DND-41 (cell line): Measurements from ENCODE around the gene EEFSEC.

Source experiments
- ATAC-seq: fragments of 200-7000 bp; cut with Tn5 transposase; 3 replicates; pipeline ENCODE4 v1.9.1; 2021; ENCODE audit warnings: low read depth; ENCODE audit not compliant: insufficient read depth
- DNase-seq: peaks from one replicate; pipeline ENCODE4 v3.0.0-alpha.2; 2020
- H2AFZ ChIP-seq: 2 replicates; pipeline ENCODE4 v1.6.0; 2012; ENCODE audit warnings: low read depth, low read length
- H3K27ac ChIP-seq: 2 replicates; pipeline ENCODE4 v1.5.1; 2012; ENCODE audit warnings: low read length, inconsistent platforms
- H3K27me3 ChIP-seq: fragments of 200-600 bp; sonication (generic); 2 replicates; pipeline ENCODE4 v1.6.0; 2012; ENCODE audit warnings: low read length, mild to moderate bottlenecking, inconsistent platforms; ENCODE audit not compliant: insufficient read depth, poor library complexity
- H3K36me3 ChIP-seq: 2 replicates; pipeline ENCODE4 v1.5.1; 2012; ENCODE audit warnings: low read length, inconsistent platforms; ENCODE audit not compliant: insufficient read depth
- H3K4me1 ChIP-seq: 2 replicates; pipeline ENCODE4 v1.5.1; 2012; ENCODE audit warnings: mild to moderate bottlenecking, low read length; ENCODE audit not compliant: insufficient read depth
- H3K4me2 ChIP-seq: 2 replicates; pipeline ENCODE4 v1.6.0; 2012; ENCODE audit warnings: mild to moderate bottlenecking, moderate library complexity, low read length, inconsistent platforms; ENCODE audit not compliant: insufficient read depth
- H3K4me3 ChIP-seq, 2 experiments: fragments of 200-600 bp in 1 of 2; shearing (Covaris generic) in 1 of 2; 2 replicates each; pipeline ENCODE4 v1.5.1; 2012 to 2016; ENCODE audit warnings: inconsistent platforms in 2 of 2, low read length in 2 of 2, mild to moderate bottlenecking in 2 of 2, low read depth in 1 of 2, moderate library complexity in 1 of 2
- H3K79me2 ChIP-seq: 2 replicates; pipeline ENCODE4 v1.6.0; 2012; ENCODE audit warnings: low read length, inconsistent platforms; ENCODE audit not compliant: insufficient read depth
- H3K9ac ChIP-seq: 2 replicates; pipeline ENCODE4 v1.6.0; 2012; ENCODE audit warnings: low read depth, mild to moderate bottlenecking, inconsistent platforms, low read length, moderate library complexity
- H3K9me3 ChIP-seq: 2 replicates; pipeline ENCODE4 v1.5.1; 2012; ENCODE audit warnings: low read length, moderate library complexity, mild to moderate bottlenecking, inconsistent platforms; ENCODE audit not compliant: insufficient read depth, severe bottlenecking
- H4K20me1 ChIP-seq: 2 replicates; pipeline ENCODE4 v1.6.0; 2012; ENCODE audit warnings: low read length; ENCODE audit not compliant: insufficient read depth
- CTCF ChIP-seq: IDR thresholded peaks from 2 replicates; pipeline ENCODE4 v1.5.1; 2012; ENCODE audit warnings: borderline replicate concordance, low read length, moderate library complexity, mild to moderate bottlenecking; ENCODE audit not compliant: poor library complexity, severe bottlenecking; ENCODE audit errors: extremely low read depth
- EZH2 ChIP-seq: IDR thresholded peaks from 3 replicates; pipeline ENCODE4 v1.6.1; 2012; ENCODE audit warnings: borderline replicate concordance, low read depth, mild to moderate bottlenecking, moderate library complexity, low read length, inconsistent platforms; ENCODE audit not compliant: severe bottlenecking

EEFSEC gene

GRCh38 chr3:128146201-128146600 is 7.1 kb upstream of the EEFSEC start:
- TF ChIP-seq CTCF: no peak
- no peak for TF ChIP-seq EZH2
- no peaks in the 10 kb centered on the region for H4K20me1 ChIP-seq
- H3K4me1 ChIP-seq: no peaks in the 10 kb centered on the region
- no peak overlapping the region for H2AFZ ChIP-seq
- H3K79me2 ChIP-seq: no peaks in the 10 kb centered on the region
- H3K9ac ChIP-seq: no peak overlapping the region
- no peak overlapping the region for H3K4me2 ChIP-seq
- peaks cover 6% of the 10 kb centered on the region; the same call in 1 of the 2 replicates for H3K36me3 ChIP-seq
- ATAC-seq: no peak
- no peaks in the 10 kb centered on the region for H3K9me3 ChIP-seq
- no peak overlapping the region for H3K4me3 ChIP-seq
- H3K27me3 ChIP-seq: no peaks in the 10 kb centered on the region
- no peak overlapping the region for H3K27ac ChIP-seq
- DNase-seq: no peak

GRCh38 chr3:128149650-128150049 is 3.6 kb upstream of the EEFSEC start:
- ATAC-seq (no peak), DNase-seq (no peak)
- H3K36me3 ChIP-seq: peaks cover 6% of the 10 kb centered on the region; the same call in 1 of the 2 replicates
- H3K27ac ChIP-seq: no peak overlapping the region
- no peaks in the 10 kb centered on the region for H4K20me1 ChIP-seq
- H3K79me2 ChIP-seq: peaks cover 11% of the 10 kb centered on the region
- TF ChIP-seq EZH2: no peak
- no peak for TF ChIP-seq CTCF
- no peak overlapping the region for H2AFZ ChIP-seq
- no peak overlapping the region for H3K4me3 ChIP-seq
- no peak overlapping the region for H3K4me2 ChIP-seq
- no peaks in the 10 kb centered on the region for H3K27me3 ChIP-seq
- H3K9me3 ChIP-seq: no peaks in the 10 kb centered on the region
- H3K9ac ChIP-seq: no peak overlapping the region
- H3K4me1 ChIP-seq: peaks cover 14% of the 10 kb centered on the region

GRCh38 chr3:128151758-128152274 is 1.5 kb upstream of the EEFSEC start:
- Histone ChIP-seq H3K36me3 (peaks cover 15% of the 10 kb centered on the region), H3K9ac (no peak overlapping the region), H3K4me1 (peaks cover 20% of the 10 kb centered on the region), H3K9me3 (no peaks in the 10 kb centered on the region), H3K79me2 (peaks cover 27% of the 10 kb centered on the region), H3K27me3 (no peaks in the 10 kb centered on the region), H2AFZ (peak overlapping the region; percentile 69), H3K4me3 (no peak overlapping the region), H3K4me2 (no peak overlapping the region), H4K20me1 (no peaks in the 10 kb centered on the region), H3K27ac (no peak overlapping the region)
- no peak for ATAC-seq
- no peak for TF ChIP-seq CTCF
- no peak for TF ChIP-seq EZH2
- DNase-seq: no peak
